Epithelial cell of esophagus (primary cell): ENCODE measurements around the gene PALLD.

Experiments
- DNase-seq: peaks from one replicate; pipeline ENCODE4 v3.0.0; 2010; ENCODE audit warnings: low read depth
- H3K4me3 ChIP-seq: 2 replicates; pipeline ENCODE4 v1.5.1; 2011; ENCODE audit warnings: mild to moderate bottlenecking, low read length, control low read depth
- TF ChIP-seq, protein P1 (sequence below): IDR thresholded peaks from 2 replicates; pipeline ENCODE4 v1.5.1; 2011; ENCODE audit warnings: low read depth, mild to moderate bottlenecking, low read length, control low read depth, inconsistent platforms; ENCODE audit not compliant: insufficient read depth; ENCODE audit errors: missing control alignments

Gene PALLD

DNA sequence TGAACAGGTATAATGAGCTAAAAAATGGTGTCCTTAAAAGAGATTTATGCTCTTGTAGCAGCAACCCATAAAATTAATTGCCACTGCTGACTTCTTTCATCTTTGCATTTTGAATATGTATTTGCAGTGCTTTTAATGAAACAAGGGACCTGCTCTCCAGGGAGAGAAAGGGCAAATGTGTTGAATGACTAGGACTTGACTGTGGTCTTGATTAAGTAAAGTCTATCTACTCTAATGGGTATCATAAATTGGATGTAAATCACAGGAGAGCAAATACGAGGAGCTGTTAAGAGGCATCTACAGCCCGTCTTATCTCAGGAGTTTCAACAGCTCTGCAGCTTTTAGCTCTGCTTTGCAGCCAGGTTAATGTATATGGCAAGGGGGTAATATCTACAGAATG is 216.4 kb downstream of the PALLD start:
- DNase-seq = no peak
- TF ChIP-seq, protein P1, sequence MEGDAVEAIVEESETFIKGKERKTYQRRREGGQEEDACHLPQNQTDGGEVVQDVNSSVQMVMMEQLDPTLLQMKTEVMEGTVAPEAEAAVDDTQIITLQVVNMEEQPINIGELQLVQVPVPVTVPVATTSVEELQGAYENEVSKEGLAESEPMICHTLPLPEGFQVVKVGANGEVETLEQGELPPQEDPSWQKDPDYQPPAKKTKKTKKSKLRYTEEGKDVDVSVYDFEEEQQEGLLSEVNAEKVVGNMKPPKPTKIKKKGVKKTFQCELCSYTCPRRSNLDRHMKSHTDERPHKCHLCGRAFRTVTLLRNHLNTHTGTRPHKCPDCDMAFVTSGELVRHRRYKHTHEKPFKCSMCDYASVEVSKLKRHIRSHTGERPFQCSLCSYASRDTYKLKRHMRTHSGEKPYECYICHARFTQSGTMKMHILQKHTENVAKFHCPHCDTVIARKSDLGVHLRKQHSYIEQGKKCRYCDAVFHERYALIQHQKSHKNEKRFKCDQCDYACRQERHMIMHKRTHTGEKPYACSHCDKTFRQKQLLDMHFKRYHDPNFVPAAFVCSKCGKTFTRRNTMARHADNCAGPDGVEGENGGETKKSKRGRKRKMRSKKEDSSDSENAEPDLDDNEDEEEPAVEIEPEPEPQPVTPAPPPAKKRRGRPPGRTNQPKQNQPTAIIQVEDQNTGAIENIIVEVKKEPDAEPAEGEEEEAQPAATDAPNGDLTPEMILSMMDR = no peak
- H3K4me3 ChIP-seq = no peak overlapping the region

DNA sequence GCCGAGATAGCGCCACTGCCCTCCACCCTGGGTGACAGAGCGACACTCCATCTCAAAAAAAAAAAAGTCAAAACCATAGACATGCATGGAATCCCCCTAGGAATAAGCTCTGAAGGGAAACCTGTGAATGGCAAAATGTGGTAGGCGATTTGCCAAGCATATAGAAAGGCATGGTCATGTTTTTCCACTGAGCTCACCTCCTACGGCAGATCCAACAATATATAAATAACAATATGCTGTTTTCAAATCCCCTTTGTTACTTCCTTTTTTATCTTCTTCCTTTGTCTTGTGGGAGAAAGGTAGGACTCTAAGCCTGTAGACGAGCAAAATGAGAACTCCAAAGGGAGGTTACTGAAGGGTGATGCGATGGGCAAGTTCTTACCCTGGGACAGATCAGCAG is 219.0 kb downstream of the PALLD start:
- no peak for DNase-seq
- TF ChIP-seq, protein P1 = no peak

DNA sequence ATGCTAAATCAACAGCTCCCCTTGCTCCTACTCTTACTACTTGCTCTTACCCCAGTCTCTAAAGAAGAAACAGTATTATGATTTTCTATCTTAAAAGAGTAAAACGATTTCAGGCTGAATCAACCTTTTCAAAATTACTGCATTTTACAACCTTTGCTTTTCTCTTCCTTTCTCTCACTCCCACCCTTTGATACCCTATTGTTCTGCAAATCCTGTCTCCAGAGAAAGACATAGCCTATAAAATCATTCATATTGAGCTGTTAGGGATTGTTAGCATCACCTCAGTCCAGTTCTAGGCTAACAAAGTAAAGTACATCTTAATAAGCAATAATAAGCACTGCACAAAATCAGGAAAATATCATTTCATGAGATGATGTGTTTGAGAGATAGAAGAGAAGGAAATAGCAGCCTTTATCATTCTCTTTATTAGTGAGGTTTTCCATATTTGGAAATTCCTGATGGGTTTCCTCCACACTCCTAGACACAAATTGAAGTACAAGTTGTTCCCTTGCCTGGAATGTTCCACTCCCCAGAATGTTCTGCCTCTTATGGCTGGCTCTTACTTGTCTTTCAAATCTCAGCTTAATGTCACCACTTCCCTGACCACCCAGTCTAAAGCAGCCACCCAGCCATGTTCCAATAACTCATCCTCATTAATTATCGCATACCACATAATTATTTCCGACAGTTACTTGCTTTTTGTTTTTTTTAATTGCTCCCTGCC is 219.7 kb downstream of the PALLD start:
- TF ChIP-seq, protein P1 = no peak
- H3K4me3 ChIP-seq = no peak overlapping the region

More for the DNA sequence above, 219.0 kb downstream of the PALLD start:
- H3K4me3 ChIP-seq = no peak overlapping the region

DNA sequence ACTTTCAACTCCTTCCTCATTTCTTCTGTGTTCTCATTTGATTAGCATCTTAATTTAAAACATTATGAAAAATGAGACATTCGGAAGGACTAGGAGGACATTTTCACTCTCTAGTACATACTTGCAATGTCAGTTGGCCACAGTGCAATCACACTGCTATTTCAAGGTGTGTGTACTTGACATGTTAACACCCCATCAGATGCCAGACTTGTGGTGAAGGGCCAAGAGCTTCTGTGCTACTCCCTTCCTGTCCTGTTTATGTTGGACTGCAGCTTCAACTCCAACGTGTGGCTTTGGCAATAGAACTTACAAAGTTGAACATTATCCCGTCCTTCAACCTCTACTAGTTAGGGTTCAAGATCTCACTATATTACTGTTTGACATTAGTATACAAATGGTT is 221.0 kb downstream of the PALLD start:
- TF ChIP-seq, protein P1 = no peak
- DNase-seq = no peak
- no peak overlapping the region for H3K4me3 ChIP-seq

More for the DNA sequence above, 219.7 kb downstream of the PALLD start:
- DNase-seq = no peak

DNA sequence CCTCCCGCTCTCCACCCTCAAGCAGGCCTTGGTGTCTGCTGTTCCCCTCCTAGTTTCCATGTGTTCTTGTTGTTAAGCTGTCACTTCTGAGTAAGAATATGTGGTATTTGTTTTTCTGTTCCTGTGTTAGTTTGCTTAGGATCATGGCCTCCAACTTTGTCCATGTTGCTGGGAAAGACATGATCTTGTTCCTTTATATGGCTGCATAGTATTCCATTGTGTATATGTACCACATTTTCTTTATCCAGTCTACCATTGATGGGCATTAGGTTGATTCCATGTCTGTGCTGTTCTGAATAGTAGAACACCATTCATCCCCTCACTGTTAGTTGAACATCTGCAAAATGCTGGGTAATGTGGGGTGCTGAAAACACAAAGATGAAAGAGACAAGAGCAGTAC is 222.9 kb downstream of the PALLD start:
- TF ChIP-seq, protein P1 = no peak
- DNase-seq = no peak
- H3K4me3 ChIP-seq = no peak overlapping the region

DNA sequence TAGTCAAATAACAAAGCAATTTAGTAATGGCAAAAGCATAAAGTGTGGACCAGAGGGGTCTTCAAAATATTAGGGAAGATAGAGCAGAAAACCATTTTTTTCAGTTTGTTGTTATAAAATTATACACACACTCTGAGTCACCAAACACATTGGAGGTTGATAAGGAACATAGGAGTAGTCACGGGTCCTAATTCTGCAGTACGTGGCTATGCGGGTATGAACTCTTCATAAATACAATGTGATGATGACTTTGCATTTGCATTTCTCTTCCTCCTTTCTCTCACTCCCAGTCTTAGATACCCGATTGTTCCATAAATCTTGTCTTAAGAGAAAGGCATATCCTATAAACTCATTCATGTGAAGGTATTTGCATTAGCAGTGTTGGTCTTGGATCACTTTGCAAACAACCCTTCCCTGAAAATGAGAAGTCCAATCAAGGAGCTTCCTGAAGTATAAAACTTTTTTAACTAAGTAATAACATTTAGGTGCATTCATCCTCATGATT is 223.6 kb downstream of the PALLD start:
- no peak for DNase-seq
- no peak overlapping the region for H3K4me3 ChIP-seq
- TF ChIP-seq, protein P1 = no peak

DNA sequence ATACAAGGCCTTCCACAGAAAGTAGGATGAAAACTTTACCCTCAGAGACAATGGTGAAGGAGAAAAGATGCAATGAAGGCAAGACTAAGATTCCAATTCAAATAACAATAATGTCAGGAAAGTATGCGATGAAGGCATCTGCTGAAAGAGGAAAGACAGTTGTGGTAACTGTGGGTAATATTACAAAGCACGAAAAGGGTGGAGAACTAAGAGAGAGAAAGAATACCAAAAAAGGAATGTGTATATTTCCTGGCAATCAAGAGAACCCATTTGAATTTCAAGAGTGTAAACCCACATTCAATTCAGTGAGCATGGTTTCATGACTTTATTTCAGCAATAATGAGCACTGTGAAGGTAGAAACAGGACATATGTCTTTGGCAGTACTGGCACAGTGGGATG is 225.5 kb downstream of the PALLD start:
- DNase-seq = no peak
- TF ChIP-seq, protein P1 = no peak
- H3K4me3 ChIP-seq = no peak overlapping the region
